SU-DHL-6 (cell line): ENCODE results near the gene CACNA1C.

Experiments used
- H2AFZ ChIP-seq: fragments of 200-600 bp; sonication (generic); 2 replicates; pipeline ENCODE4 v1.6.1; 2014; ENCODE audit warnings: low read depth, mild to moderate bottlenecking, moderate library complexity, mixed read lengths, antibody characterized with exemption, low read length; ENCODE audit not compliant: severe bottlenecking
- H3F3A ChIP-seq: fragments of 200-600 bp; shearing (Covaris generic); 2 replicates; pipeline ENCODE4 v1.6.0; 2016; ENCODE audit warnings: antibody characterized with exemption, mild to moderate bottlenecking; ENCODE audit not compliant: insufficient read depth
- H3K27ac ChIP-seq: fragments of 200-600 bp; sonication (generic); 2 replicates; pipeline ENCODE4 v1.5.1; 2016; ENCODE audit warnings: low read depth, mild to moderate bottlenecking, low read length, moderate library complexity, mixed read lengths
- H3K27me3 ChIP-seq: fragments of 200-600 bp; sonication (generic), shearing (Covaris generic); 2 replicates; pipeline ENCODE4 v1.6.0; 2014; ENCODE audit warnings: mild to moderate bottlenecking, low read length
- H3K36me3 ChIP-seq: fragments of 200-600 bp; sonication (generic); 2 replicates; pipeline ENCODE4 v1.6.1; 2014; ENCODE audit warnings: mild to moderate bottlenecking, low read length, mixed read lengths
- H3K4me2 ChIP-seq: fragments of 300-600, 200-600 bp; shearing (Covaris generic), sonication (generic); 2 replicates; pipeline ENCODE4 v1.6.0; 2014; ENCODE audit warnings: low read length, low read depth, mild to moderate bottlenecking; ENCODE audit not compliant: poor library complexity, severe bottlenecking
- H3K4me3 ChIP-seq: fragments of 200-600 bp; sonication (generic); 2 replicates; pipeline ENCODE4 v1.5.1; 2014; ENCODE audit warnings: antibody characterized with exemption, low read length, mild to moderate bottlenecking, mixed read lengths; ENCODE audit not compliant: insufficient read depth, poor library complexity, severe bottlenecking
- H3K79me2 ChIP-seq: fragments of 200-600 bp; sonication (generic); 2 replicates; pipeline ENCODE4 v1.6.1; 2014; ENCODE audit warnings: mild to moderate bottlenecking, low read length, moderate library complexity; ENCODE audit not compliant: insufficient read depth
- H3K9ac ChIP-seq: fragments of 200-600 bp; sonication (generic); 2 replicates; pipeline ENCODE4 v1.7.0; 2014; ENCODE audit warnings: mild to moderate bottlenecking, low read length
- H3K9me2 ChIP-seq: fragments of 200-600 bp; sonication (generic); replicated peaks from 2 replicates; pipeline ENCODE4 v1.6.1; 2014; ENCODE audit warnings: low read length; ENCODE audit not compliant: insufficient read depth
- H3K9me3 ChIP-seq: fragments of 200-600 bp; sonication (generic); 2 replicates; pipeline ENCODE4 v1.6.1; 2014; ENCODE audit warnings: low read length, mixed read lengths; ENCODE audit not compliant: insufficient read depth
- H4K20me1 ChIP-seq: fragments of 200-600 bp; sonication (generic); 2 replicates; pipeline ENCODE4 v1.6.1; 2014; ENCODE audit warnings: low read depth, mild to moderate bottlenecking, antibody characterized with exemption, low read length, moderate library complexity, mixed read lengths
- EZH2phosphoT487 ChIP-seq: fragments of 200-600 bp; sonication (generic), shearing (Covaris generic); conservative IDR thresholded peaks from 2 replicates; pipeline ENCODE4 v1.6.1; 2018; ENCODE audit warnings: mild to moderate bottlenecking, antibody characterized with exemption, low read length, moderate library complexity, mixed read lengths
- TF ChIP-seq, protein P1 (sequence below): fragments of 200-600 bp; sonication (generic); IDR thresholded peaks from one replicate; pipeline ENCODE4 v1.5.1; 2017; ENCODE audit warnings: antibody characterized with exemption, mild to moderate bottlenecking, low read length, moderate library complexity; ENCODE audit not compliant: insufficient read depth, poor library complexity, severe bottlenecking

CACNA1C gene

DNA sequence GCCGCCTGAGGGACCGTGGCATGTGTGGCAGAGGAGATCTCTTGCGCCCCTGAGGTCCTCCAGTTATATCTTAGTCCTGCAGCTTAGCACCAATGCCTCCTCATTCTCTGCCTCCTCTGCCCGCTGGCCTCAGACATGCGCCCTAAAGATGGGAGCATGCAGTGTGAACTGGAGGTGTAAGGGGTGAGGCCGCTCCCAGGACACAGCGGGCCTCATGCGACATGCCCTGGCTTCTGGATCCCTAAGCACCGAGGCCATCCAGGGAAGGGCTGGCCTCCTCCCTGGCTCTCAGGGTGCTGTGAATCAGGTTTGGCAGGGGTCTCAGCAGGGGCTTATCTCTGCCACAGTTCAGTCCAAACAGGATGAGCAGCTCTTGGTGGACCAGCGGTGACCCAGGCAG lies 86.9 kb downstream of the CACNA1C start:
- Histone ChIP-seq H3K36me3 (no peaks in the 10 kb centered on the region), H2AFZ (no peak overlapping the region), H3K4me3 (no peak overlapping the region), H3K27ac (no peak overlapping the region), H3K9ac (no peak overlapping the region), H3K9me3 (no peaks in the 10 kb centered on the region), H3F3A (no peaks in the 10 kb centered on the region), H4K20me1 (no peaks in the 10 kb centered on the region), H3K27me3 (no peaks in the 10 kb centered on the region), H3K4me2 (no peak overlapping the region), H3K9me2 (no peaks in the 10 kb centered on the region), H3K79me2 (no peaks in the 10 kb centered on the region)
- TF ChIP-seq EZH2phosphoT487, result no peak

DNA sequence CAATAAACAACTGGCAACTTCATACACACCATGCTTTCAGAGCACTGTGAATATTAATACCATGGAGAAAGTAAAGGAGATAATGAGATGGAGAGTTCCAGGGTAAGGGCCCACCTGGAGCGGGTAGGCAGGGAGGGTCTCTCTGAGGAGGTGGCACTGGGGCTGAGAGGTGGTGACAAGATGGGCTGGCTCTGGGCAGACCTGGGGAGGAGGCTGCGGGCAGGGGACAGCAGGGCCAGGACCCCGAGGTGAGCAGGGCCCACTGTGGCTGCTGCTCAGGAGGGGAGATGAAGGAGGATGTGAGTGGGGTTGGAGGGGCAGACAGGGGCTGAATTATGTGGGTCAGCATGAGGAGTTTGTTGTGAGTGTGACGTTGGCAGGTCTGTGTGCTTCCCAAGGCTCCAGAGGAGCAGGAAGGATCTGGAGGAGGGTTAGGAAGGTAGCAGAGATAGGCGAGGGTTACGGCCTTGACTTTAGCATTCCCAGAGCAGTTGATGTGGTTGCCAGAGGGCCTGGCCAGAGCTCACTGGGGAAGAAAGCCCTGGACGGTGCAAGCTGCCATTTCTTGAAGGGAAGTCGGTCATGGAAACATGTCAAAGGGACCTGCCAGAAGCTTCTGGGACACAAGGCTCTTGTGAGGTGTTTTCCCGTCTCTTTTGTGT lies 88.2 kb downstream of the CACNA1C start:
- Histone ChIP-seq H3K4me2 (no peak overlapping the region), H2AFZ (no peak overlapping the region), H3K9ac (no peak overlapping the region), H3K9me3 (no peaks in the 10 kb centered on the region), H3K27ac (no peak overlapping the region), H3K4me3 (no peak overlapping the region), H4K20me1 (no peaks in the 10 kb centered on the region), H3K9me2 (no peaks in the 10 kb centered on the region), H3K36me3 (no peaks in the 10 kb centered on the region), H3K27me3 (no peaks in the 10 kb centered on the region), H3K79me2 (no peaks in the 10 kb centered on the region), H3F3A (no peaks in the 10 kb centered on the region)
- TF ChIP-seq, protein P1, sequence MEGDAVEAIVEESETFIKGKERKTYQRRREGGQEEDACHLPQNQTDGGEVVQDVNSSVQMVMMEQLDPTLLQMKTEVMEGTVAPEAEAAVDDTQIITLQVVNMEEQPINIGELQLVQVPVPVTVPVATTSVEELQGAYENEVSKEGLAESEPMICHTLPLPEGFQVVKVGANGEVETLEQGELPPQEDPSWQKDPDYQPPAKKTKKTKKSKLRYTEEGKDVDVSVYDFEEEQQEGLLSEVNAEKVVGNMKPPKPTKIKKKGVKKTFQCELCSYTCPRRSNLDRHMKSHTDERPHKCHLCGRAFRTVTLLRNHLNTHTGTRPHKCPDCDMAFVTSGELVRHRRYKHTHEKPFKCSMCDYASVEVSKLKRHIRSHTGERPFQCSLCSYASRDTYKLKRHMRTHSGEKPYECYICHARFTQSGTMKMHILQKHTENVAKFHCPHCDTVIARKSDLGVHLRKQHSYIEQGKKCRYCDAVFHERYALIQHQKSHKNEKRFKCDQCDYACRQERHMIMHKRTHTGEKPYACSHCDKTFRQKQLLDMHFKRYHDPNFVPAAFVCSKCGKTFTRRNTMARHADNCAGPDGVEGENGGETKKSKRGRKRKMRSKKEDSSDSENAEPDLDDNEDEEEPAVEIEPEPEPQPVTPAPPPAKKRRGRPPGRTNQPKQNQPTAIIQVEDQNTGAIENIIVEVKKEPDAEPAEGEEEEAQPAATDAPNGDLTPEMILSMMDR, result no peak
- TF ChIP-seq EZH2phosphoT487, result no peak

DNA sequence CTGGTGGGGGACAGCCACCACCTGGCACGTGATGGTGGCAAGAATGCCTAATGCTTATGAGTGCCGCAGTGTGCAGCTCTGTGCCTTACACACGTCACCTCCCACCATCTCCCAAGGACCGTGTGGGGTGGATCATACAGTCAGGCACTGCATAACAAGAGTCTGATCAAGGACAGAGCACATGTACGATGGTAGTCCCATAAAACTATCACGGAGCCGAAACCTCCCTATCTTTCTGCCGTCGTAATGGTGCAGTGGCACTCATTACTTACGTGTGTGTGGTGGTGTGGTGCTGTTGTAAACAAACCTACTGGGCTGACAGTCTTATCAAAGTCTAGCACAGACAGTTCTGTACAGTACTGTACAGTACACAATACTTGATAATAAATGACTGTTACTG lies 89.3 kb downstream of the CACNA1C start:
- no peaks in the 10 kb centered on the region for H3K27me3 ChIP-seq
- TF ChIP-seq, protein P1, result no peak
- no peak for TF ChIP-seq EZH2phosphoT487
- H3F3A ChIP-seq, result no peaks in the 10 kb centered on the region
- H3K4me3 ChIP-seq, result no peak overlapping the region
- H3K36me3 ChIP-seq, result no peaks in the 10 kb centered on the region
- no peak overlapping the region for H2AFZ ChIP-seq
- no peaks in the 10 kb centered on the region for H3K9me3 ChIP-seq
- H3K79me2 ChIP-seq, result no peaks in the 10 kb centered on the region
- no peak overlapping the region for H3K9ac ChIP-seq
- no peaks in the 10 kb centered on the region for H3K9me2 ChIP-seq
- H3K27ac ChIP-seq, result no peak overlapping the region
- H3K4me2 ChIP-seq, result no peak overlapping the region
- H4K20me1 ChIP-seq, result no peaks in the 10 kb centered on the region

DNA sequence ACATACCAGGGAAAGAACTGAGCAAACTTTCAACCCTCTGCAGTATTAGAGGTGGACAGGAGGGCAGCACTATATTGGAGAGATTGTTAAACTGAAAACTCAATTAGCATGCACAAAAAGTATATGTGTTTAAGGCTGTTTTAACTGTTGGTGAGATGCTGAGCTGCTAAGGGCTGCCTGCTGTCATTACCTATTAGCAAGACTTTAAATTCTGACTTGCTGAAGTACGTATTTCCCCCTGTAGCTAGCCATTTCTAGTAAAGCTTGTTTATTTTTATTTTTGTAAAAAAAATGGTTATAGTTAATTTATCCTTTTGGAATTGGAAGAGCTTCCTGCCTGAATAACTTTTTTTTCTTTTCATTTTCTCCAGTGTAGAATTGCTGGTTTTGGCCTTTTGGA lies 92.2 kb downstream of the CACNA1C start:
- Histone ChIP-seq H3K36me3 (no peaks in the 10 kb centered on the region), H3K79me2 (no peaks in the 10 kb centered on the region), H3K9ac (no peak overlapping the region), H3K4me2 (no peak overlapping the region), H3K27me3 (no peaks in the 10 kb centered on the region), H3K9me2 (no peaks in the 10 kb centered on the region), H3K9me3 (no peaks in the 10 kb centered on the region), H3K4me3 (no peak overlapping the region), H3K27ac (no peak overlapping the region), H4K20me1 (no peaks in the 10 kb centered on the region), H3F3A (no peaks in the 10 kb centered on the region), H2AFZ (no peak overlapping the region)
- TF ChIP-seq, protein P1, result no peak
- TF ChIP-seq EZH2phosphoT487, result no peak
